Pancreas (tissue), 10 donors: Measurements from ENCODE around the gene ZNF626. TPM values are rescaled to one million over a fixed set of nuclear protein-coding genes. Genes with fewer than 3 reads are reported as not detected.
"Not testable (repeated sequence)": the region's sequence is repeated elsewhere in the genome, so short reads cannot be mapped to it uniquely, and the experiment has no call there.

Experiments
- ATAC-seq, 4 donors: fragments of 200-7000 bp; cut with Tn5 transposase; one replicate each; pipeline versions ENCODE4 v1.8.0 to v1.9.1; 2020; ENCODE audit warnings: mild to moderate bottlenecking in 4 of 4, moderate library complexity in 4 of 4
- DNase-seq, 6 donors: peaks; one replicate each; pipeline ENCODE4 v3.0.0-alpha.2; 2020
- FAIRE-seq: peaks from 2 replicates; lab custom pipeline; 2012; peaks lifted over from hg19 to GRCh38; lab: Jason Lieb, UNC
- H3K27ac ChIP-seq, 4 donors: fragments of 200-600 bp; sonication (generic); 1 replicate in 3 of 4; 2 replicates in 1 of 4; pipeline versions ENCODE4 v1.5.0 to v1.8.0; 2020
- H3K27me3 ChIP-seq, 4 donors: fragments of 200-600 bp; one replicate each; pipeline ENCODE4 v1.8.0; 2021
- H3K36me3 ChIP-seq, 3 donors: fragments of 200-600 bp; sonication (generic) in 1 of 3; one replicate each; pipeline versions ENCODE4 v1.5.0 to v1.8.0; 2020 to 2021
- H3K4me1 ChIP-seq, 3 donors: fragments of 200-600 bp; one replicate each; pipeline ENCODE4 v1.8.0; 2021
- H3K4me3 ChIP-seq, 4 donors: fragments of 200-600 bp; sonication (generic) in 2 of 4; one replicate each; pipeline versions ENCODE4 v1.5.0 to v1.8.0; 2020 to 2021
- H3K9me3 ChIP-seq, 4 donors: fragments of 200-600 bp; one replicate each; pipeline ENCODE4 v1.8.0; 2021
- CTCF ChIP-seq, 4 donors: fragments of 200-600 bp; sonication (generic) in 3 of 4; IDR thresholded peaks; one replicate each; pipeline versions ENCODE4 v1.5.0 to v1.8.0; 2021; ENCODE audit warnings: antibody characterized with exemption in 4 of 4
- WGBS, 2 donors: extraction: QIAGEN DNeasy Blood & Tissue Kit; methylation state at CpG; one replicate each; pipeline ENCODE4 v1.1.7; 2013; 5-methylcytosine and 5-hydroxymethylcytosine counted together
- intact Hi-C, 3 donors: fragments of 100-400 bp; cut with DNase I; formaldehyde crosslinking; loops; one replicate each; pipeline versions ENCODE4 v1.11.1 to v1.14.2; 2022
- polyA plus RNA-seq, 2 donors: library from polyadenylated mRNA; stranded (reverse); fragments of 200-250 nt; gene quantifications; one replicate each; pipeline ENCODE4 v1.2.3, GENCODE V29; 2013
- total RNA-seq, 6 donors: library from RNA; stranded (reverse); fragmentation: NEBNext Ultra II Directional in 4 of 6; extraction: Animal tissue kit (Norgen Biotek cat#: 25700) in 4 of 6; gene quantifications; one replicate each; pipeline versions ENCODE4 v1.2.1 to v1.2.4, GENCODE V29; 2021 to 2023
- donor health status: healthy with polysubstance abuse.
- donor health status: DM: no; HTN: no; CAD: no; lungs with moderate emphysema.
- donor health status: DM: no; HTN: no; CAD: no.
- donor health status: control.
- donor health status: control.
- donor health status: Bipolar disorder and iron deficiency.
- donor health status: DM: yes; HTN: yes; CAD: no.
- donor health status: DM: no; HTN: no; CAD: no.
- donor health status: DM: no; HTN: no; CAD: no.
- donor health status: DM: yes; HTN: yes; CAD: no.

ZNF626 gene
- total and polyA plus RNA-seq, 8 donors: 1.1 to 9.2 (median 5.6) TPM

GRCh38 chr19:20616071-20616470 lies 45.3 kb downstream of the ZNF626 start:
- Histone ChIP-seq H3K27ac (peak overlapping the region in 1 of 4 donors; percentile 85), H3K4me3 (no peak overlapping the region), H3K27me3 (no peaks in the 10 kb centered on the region), H3K4me1 (peaks cover 0 to under 1% (median 0%) of the 10 kb centered on the region in 3 donors), H3K9me3 (peaks cover 0 to 4% (median 0%) of the 10 kb centered on the region in 4 donors), H3K36me3 (no peaks in the 10 kb centered on the region)
- ATAC-seq (peak in 3 of 4 donors; percentile 11 to 36 (median 13)), DNase-seq (peak in 2 of 6 donors; percentile 29 to 55), FAIRE-seq (no peak)
- 27 to 44% methylated on average over 2 of the region's 2 CpGs for WGBS, 2 donors
- TF ChIP-seq CTCF (IDR thresholded peaks at IDR 0.05): no peak
- intact Hi-C loops: loop anchor here in 1 of 3 donors (5.0 kb wide), 1 partner anchor 86 kb away; no protein-coding TSS in a partner anchor

- H3K9me3 ChIP-seq, H3K4me3 ChIP-seq, H3K27me3 ChIP-seq, FAIRE-seq, DNase-seq, H3K36me3 ChIP-seq, ATAC-seq, H3K4me1 ChIP-seq: not testable (repeated sequence)
- peak overlapping the region in 2 of 4 donors; percentile 19 to 85 for H3K27ac ChIP-seq
- 68 to 80% methylated on average over 4 of the region's 4 CpGs for WGBS, 2 donors
- intact Hi-C loops: loop anchor here in 1 of 3 donors (5.0 kb wide), 1 partner anchor 87 kb away; no protein-coding TSS in a partner anchor
These were observed 46.4 kb downstream of the ZNF626 start for GRCh38 chr19:20614971-20615370.

- Histone ChIP-seq H3K36me3 (no peaks in the 10 kb centered on the region), H3K27me3 (no peaks in the 10 kb centered on the region), H3K4me1 (peaks cover 0 to 9% (median 0%) of the 10 kb centered on the region in 3 donors), H3K4me3 (peak overlapping the region in 2 of 4 donors; percentile 14 to 37), H3K27ac (peak overlapping the region in 2 of 4 donors; percentile 60 to 85), H3K9me3 (no peaks in the 10 kb centered on the region)
- WGBS, 2 donors: 18 to 28% methylated on average over 5 of the region's 5 CpGs
- intact Hi-C loops: no loop called here
- FAIRE-seq (no peak), ATAC-seq (peak in 3 of 4 donors; percentile 21 to 52 (median 29)), DNase-seq (peak in 1 of 6 donors; percentile 13)
- TF ChIP-seq CTCF (IDR thresholded peaks at IDR 0.05): no peak
These were observed 48.6 kb downstream of the ZNF626 start for GRCh38 chr19:20612711-20613316.

- peak in 1 of 6 donors; percentile 18 for DNase-seq
- no peak for TF ChIP-seq CTCF (IDR thresholded peaks at IDR 0.05)
- Histone ChIP-seq H3K36me3 (no peaks in the 10 kb centered on the region), H3K9me3 (no peaks in the 10 kb centered on the region), H3K4me1 (peaks cover 0 to 9% (median 0%) of the 10 kb centered on the region in 3 donors), H3K27ac (peak overlapping the region in 2 of 4 donors; percentile 60 to 85), H3K27me3 (no peaks in the 10 kb centered on the region), H3K4me3 (peak overlapping the region in 2 of 4 donors; percentile 14 to 37)
- intact Hi-C loops: no loop called here
- peak in 3 of 4 donors; percentile 11 to 21 (median 17) for ATAC-seq
- FAIRE-seq: no peak
- WGBS, 2 donors: 58 to 59% methylated on average over 6 of the region's 6 CpGs
These were observed 49.5 kb downstream of the ZNF626 start for GRCh38 chr19:20611866-20612265.

- intact Hi-C loops: no loop called here
- peak in 3 of 4 donors; percentile 41 to 67 (median 56) for ATAC-seq
- no peaks in the 10 kb centered on the region for H3K36me3 ChIP-seq
- 56 to 76% methylated on average over 1 of the region's 1 CpG for WGBS, 2 donors
- no peak for TF ChIP-seq CTCF (IDR thresholded peaks at IDR 0.05)
- peaks cover 0 to 9% (median 0%) of the 10 kb centered on the region in 3 donors for H3K4me1 ChIP-seq
- no peak for DNase-seq
- FAIRE-seq: no peak
- no peaks in the 10 kb centered on the region for H3K27me3 ChIP-seq
- H3K9me3 ChIP-seq: no peaks in the 10 kb centered on the region
- no peak overlapping the region for H3K27ac ChIP-seq
- H3K4me3 ChIP-seq: no peak overlapping the region
These were observed 53.4 kb downstream of the ZNF626 start for GRCh38 chr19:20607943-20608342.

Other genes starting within 250 kb of the ZNF626 start
- gene ZNF737, start 95.8 kb downstream of the ZNF626 start, total RNA-seq: 10 to 100 TPM in 3 of 6 donors, 1 to 10 TPM in 3; 7.1 to 25.3 (median 9.8) TPM
- 1 to 10 TPM; 5.2 to 5.3 TPM for gene ZNF737, start 95.8 kb downstream of the ZNF626 start, polyA plus RNA-seq
- gene ZNF66, start 114.7 kb upstream of the ZNF626 start, total RNA-seq: 1 to 10 TPM; 2.2 to 4.5 (median 2.9) TPM
- 1 to 10 TPM; 1.4 to 2.7 TPM for gene ZNF66, start 114.7 kb upstream of the ZNF626 start, polyA plus RNA-seq